ENCODE measurements around the gene ENOX1.

Gene ENOX1

GRCh38 chr13:43529796-43530195 is 257.0 kb downstream of the ENOX1 start:
- no peak for DNase-seq (ENCODE audit: low spot score)
- TF ChIP-seq CTCF (IDR thresholded peaks at IDR 0.05; ENCODE audit: extremely low read depth, insufficient read depth, missing control alignments) = no peak
- in situ Hi-C loops (cut with MboI; ENCODE audit: low pct_unique_long_range_greater_than_20kb, low sequenced_read_pairs, unreplicated experiment) = no loop called here

- DNase-seq (ENCODE audit: low spot score) = no peak
- in situ Hi-C loops (cut with MboI; ENCODE audit: low pct_unique_long_range_greater_than_20kb, low sequenced_read_pairs, unreplicated experiment) = no loop called here
- TF ChIP-seq CTCF (IDR thresholded peaks at IDR 0.05; ENCODE audit: extremely low read depth, insufficient read depth, missing control alignments) = no peak
Observed at GRCh38 chr13:43528992-43529391, 257.8 kb downstream of the ENOX1 start.

- no peak for TF ChIP-seq CTCF (IDR thresholded peaks at IDR 0.05; ENCODE audit: extremely low read depth, insufficient read depth, missing control alignments)
- in situ Hi-C loops (cut with MboI; ENCODE audit: low pct_unique_long_range_greater_than_20kb, low sequenced_read_pairs, unreplicated experiment) = no loop called here
- DNase-seq (ENCODE audit: low spot score) = no peak
Observed at GRCh38 chr13:43522788-43523187, 264.0 kb downstream of the ENOX1 start.

GRCh38 chr13:43520351-43520750 is 266.4 kb downstream of the ENOX1 start:
- no peak for TF ChIP-seq CTCF (IDR thresholded peaks at IDR 0.05; ENCODE audit: extremely low read depth, insufficient read depth, missing control alignments)
- in situ Hi-C loops (cut with MboI; ENCODE audit: low pct_unique_long_range_greater_than_20kb, low sequenced_read_pairs, unreplicated experiment) = no loop called here

GRCh38 chr13:43518833-43519232 is 267.9 kb downstream of the ENOX1 start:
- TF ChIP-seq CTCF (IDR thresholded peaks at IDR 0.05; ENCODE audit: extremely low read depth, insufficient read depth, missing control alignments) = no peak
- DNase-seq (ENCODE audit: low spot score) = no peak
- in situ Hi-C loops (cut with MboI; ENCODE audit: low pct_unique_long_range_greater_than_20kb, low sequenced_read_pairs, unreplicated experiment) = no loop called here

More at GRCh38 chr13:43520351-43520750, 266.4 kb downstream of the ENOX1 start:
- no peak for DNase-seq (ENCODE audit: low spot score)

GRCh38 chr13:43516401-43516833 is 270.4 kb downstream of the ENOX1 start:
- in situ Hi-C loops (cut with MboI; ENCODE audit: low pct_unique_long_range_greater_than_20kb, low sequenced_read_pairs, unreplicated experiment) = no loop called here
- TF ChIP-seq CTCF (IDR thresholded peaks at IDR 0.05; ENCODE audit: extremely low read depth, insufficient read depth, missing control alignments) = no peak
- DNase-seq (ENCODE audit: low spot score) = no peak

- DNase-seq (ENCODE audit: low spot score) = no peak
- no peak for TF ChIP-seq CTCF (IDR thresholded peaks at IDR 0.05; ENCODE audit: extremely low read depth, insufficient read depth, missing control alignments)
- in situ Hi-C loops (cut with MboI; ENCODE audit: low pct_unique_long_range_greater_than_20kb, low sequenced_read_pairs, unreplicated experiment) = no loop called here
Observed at GRCh38 chr13:43515531-43515930, 271.2 kb downstream of the ENOX1 start.
